Measurements from ENCODE around the gene TUBGCP6. TPM values are rescaled to one million over a fixed set of nuclear protein-coding genes. Genes with fewer than 3 reads are reported as not detected.

TUBGCP6 gene
- total RNA-seq, 1 experiment from 2014 or later: 31.0 TPM

DNA sequence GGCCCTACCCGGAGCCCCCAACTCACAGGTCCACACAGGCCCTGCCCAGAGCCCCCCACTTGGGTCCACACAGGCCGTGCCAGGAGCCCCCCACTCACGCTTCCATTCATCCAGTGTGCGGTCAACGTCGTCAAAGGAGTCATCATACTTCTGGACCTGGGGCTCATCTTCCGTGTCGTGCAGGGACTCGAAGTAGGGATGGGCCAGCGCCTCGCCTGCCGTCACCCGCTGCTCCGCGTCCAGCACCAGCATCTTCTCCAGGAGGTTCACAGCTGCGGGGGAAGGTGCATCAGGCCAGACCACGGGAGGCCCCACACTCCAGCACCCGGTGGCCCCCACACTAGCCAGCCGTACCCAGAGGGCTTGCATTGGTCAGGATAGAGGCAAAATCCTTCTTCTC, 10.3 kb upstream of the TUBGCP6 start:
- no TSS peak for BruUV-seq (replicated peaks)
- Histone ChIP-seq H3K36me3 (ENCODE audit: insufficient read depth, low read length, poor library complexity, severe bottlenecking) (no peaks in the 10 kb centered on the region), H3K27ac (ENCODE audit: low read depth, low read length, poor library complexity, severe bottlenecking) (no peak overlapping the region), H3K4me1 (ENCODE audit: insufficient read depth, low read length, poor library complexity, severe bottlenecking) (peaks cover 7% of the 10 kb centered on the region), H3K27me3 (replicated peaks; ENCODE audit: insufficient read depth, low read depth, low read length, poor library complexity) (no peaks in the 10 kb centered on the region), H3K4me3 (ENCODE audit: low read depth, low read length, poor library complexity, severe bottlenecking) (no peak overlapping the region), H3K9me3 (ENCODE audit: low read depth, low read length, poor library complexity, severe bottlenecking) (no peaks in the 10 kb centered on the region)
- no peak for TF ChIP-seq CTCF (conservative IDR thresholded peaks at IDR 0.05; ENCODE audit: low read depth, low read length)
- no peak for TF ChIP-seq EZH2 (IDR thresholded peaks at IDR 0.05; ENCODE audit: borderline replicate concordance, low read depth, low read length, poor library complexity, severe bottlenecking)
- DNase-seq (ENCODE audit: low spot score): no peak
- ChIA-PET CTCF (no interaction called here), POLR2A (ENCODE audit: low non-redundant PET) (no interaction called here)
- intact Hi-C loops (cut with micrococcal nuclease; ENCODE audit: unreplicated experiment): no loop called here

DNA sequence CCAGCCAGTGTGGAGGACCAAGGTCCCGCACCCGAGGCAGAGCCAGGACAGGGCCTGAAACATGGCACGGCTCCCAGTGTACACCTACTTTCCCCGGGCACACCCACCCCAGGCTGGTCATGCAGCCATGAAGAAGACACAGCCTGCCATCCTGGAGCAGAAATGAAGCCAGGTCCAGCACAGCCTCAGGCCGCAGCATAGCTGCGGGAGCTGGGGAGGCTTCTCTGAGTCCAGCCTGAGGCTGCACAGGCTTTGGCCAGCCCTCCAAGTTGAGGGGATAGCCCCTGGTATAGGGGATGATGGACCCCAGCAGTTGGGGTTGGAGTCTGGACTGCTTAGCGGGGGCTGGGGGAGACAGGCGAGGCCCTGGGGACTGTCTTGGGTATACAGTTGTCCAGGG, 9.1 kb upstream of the TUBGCP6 start:
- DNase-seq (ENCODE audit: low spot score): no peak
- Histone ChIP-seq H3K9me3 (ENCODE audit: low read depth, low read length, poor library complexity, severe bottlenecking) (no peaks in the 10 kb centered on the region), H3K27me3 (replicated peaks; ENCODE audit: insufficient read depth, low read depth, low read length, poor library complexity) (no peaks in the 10 kb centered on the region), H3K4me3 (ENCODE audit: low read depth, low read length, poor library complexity, severe bottlenecking) (no peak overlapping the region), H3K36me3 (ENCODE audit: insufficient read depth, low read length, poor library complexity, severe bottlenecking) (peaks cover 3% of the 10 kb centered on the region), H3K4me1 (ENCODE audit: insufficient read depth, low read length, poor library complexity, severe bottlenecking) (peaks cover 7% of the 10 kb centered on the region), H3K27ac (ENCODE audit: low read depth, low read length, poor library complexity, severe bottlenecking) (no peak overlapping the region)
- intact Hi-C loops (cut with micrococcal nuclease; ENCODE audit: unreplicated experiment): no loop called here
- POLR2A ChIA-PET (ENCODE audit: low non-redundant PET): no interaction called here
- CTCF ChIA-PET: no interaction called here
- BruUV-seq (replicated peaks): no TSS peak
- TF ChIP-seq EZH2 (IDR thresholded peaks at IDR 0.05; ENCODE audit: borderline replicate concordance, low read depth, low read length, poor library complexity, severe bottlenecking) (no peak), CTCF (conservative IDR thresholded peaks at IDR 0.05; ENCODE audit: low read depth, low read length) (no peak)

DNA sequence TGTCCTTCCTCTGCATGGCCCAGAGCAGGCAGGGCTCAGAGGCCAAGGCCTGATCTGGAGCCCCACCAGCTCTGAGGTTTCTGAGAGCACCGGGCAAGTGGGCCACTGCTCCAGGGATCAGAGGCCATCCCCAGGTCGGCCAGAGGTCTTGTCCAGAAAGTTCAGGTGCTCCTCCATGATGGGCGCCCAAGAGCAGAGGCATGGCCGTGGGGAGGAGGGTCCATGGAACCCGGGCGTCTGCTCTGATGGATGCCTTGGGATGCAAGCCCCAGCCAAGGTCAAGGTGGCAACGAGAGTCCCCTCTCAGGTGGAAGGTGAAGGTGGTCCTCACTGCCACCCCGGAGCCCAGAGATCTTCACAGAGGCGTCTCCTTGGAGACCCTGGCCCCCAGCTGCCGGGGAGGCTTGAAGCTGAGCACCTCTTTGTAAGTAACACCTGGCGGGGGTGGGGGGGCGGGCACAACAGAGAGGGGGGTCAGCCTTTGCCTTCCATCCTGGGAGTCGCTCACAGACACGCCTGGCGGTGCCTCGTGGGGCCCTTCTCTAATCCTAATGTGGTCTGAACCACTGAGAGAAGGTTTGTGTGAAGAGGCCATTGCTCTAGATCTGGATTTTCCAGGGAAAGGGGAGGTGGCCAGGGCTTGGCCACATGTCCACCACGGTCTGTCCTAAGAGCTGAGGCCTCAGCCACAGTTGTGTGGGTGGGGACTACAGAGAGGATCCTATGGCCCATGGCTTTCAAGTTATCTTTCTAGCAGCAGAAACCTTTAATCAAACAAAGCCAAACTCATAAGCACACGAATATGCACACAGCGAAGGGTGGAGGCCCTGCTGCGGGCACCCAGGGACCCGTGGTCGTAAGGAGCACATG, 8.5 kb upstream of the TUBGCP6 start:
- ChIA-PET POLR2A (ENCODE audit: low non-redundant PET) (interaction anchor here (0.6 kb wide), 1 partner anchor 68 kb away, joined by 3 read pairs; no protein-coding TSS in a partner anchor), CTCF (interaction anchor here (0.6 to 0.7 kb wide), 5 partner anchors 10 to 272 kb away, joined by 3 to 8 read pairs (median 3); partner anchors contain the start of gene SCO2)
- DNase-seq (ENCODE audit: low spot score): no peak
- no TSS peak for BruUV-seq (replicated peaks)
- Histone ChIP-seq H3K4me1 (ENCODE audit: insufficient read depth, low read length, poor library complexity, severe bottlenecking) (peaks cover 7% of the 10 kb centered on the region), H3K27me3 (replicated peaks; ENCODE audit: insufficient read depth, low read depth, low read length, poor library complexity) (no peaks in the 10 kb centered on the region), H3K9me3 (ENCODE audit: low read depth, low read length, poor library complexity, severe bottlenecking) (no peaks in the 10 kb centered on the region), H3K4me3 (ENCODE audit: low read depth, low read length, poor library complexity, severe bottlenecking) (no peak overlapping the region), H3K27ac (ENCODE audit: low read depth, low read length, poor library complexity, severe bottlenecking) (no peak overlapping the region), H3K36me3 (ENCODE audit: insufficient read depth, low read length, poor library complexity, severe bottlenecking) (peaks cover 3% of the 10 kb centered on the region)
- intact Hi-C loops (cut with micrococcal nuclease; ENCODE audit: unreplicated experiment): no loop called here
- TF ChIP-seq CTCF (conservative IDR thresholded peaks at IDR 0.05; ENCODE audit: low read depth, low read length) (no peak), EZH2 (IDR thresholded peaks at IDR 0.05; ENCODE audit: borderline replicate concordance, low read depth, low read length, poor library complexity, severe bottlenecking) (no peak)

Data from A673 (cell line).